NT2/D1 (cell line): Measurements from ENCODE around the gene POR.
A peak's percentile ranks its signal among the peaks of the same experiment; 100 is the strongest.
"Not testable (repeated sequence)": the region's sequence is repeated elsewhere in the genome, so short reads cannot be mapped to it uniquely, and the experiment has no call there.

Experiments used
- DNase-seq: peaks from one replicate; pipeline ENCODE4 v3.0.0-alpha.2; 2011; ENCODE audit warnings: low read depth, low spot score
- H3K27me3 ChIP-seq: 2 replicates; pipeline ENCODE4 v1.6.0; 2011; ENCODE audit warnings: mild to moderate bottlenecking; ENCODE audit not compliant: insufficient read length, insufficient read depth
- H3K36me3 ChIP-seq: 2 replicates; pipeline ENCODE4 v1.6.1; 2011; ENCODE audit warnings: mild to moderate bottlenecking, low read length, mixed read lengths; ENCODE audit not compliant: insufficient read depth, insufficient read length
- H3K4me1 ChIP-seq: 2 replicates; pipeline ENCODE4 v1.5.1; 2011; ENCODE audit not compliant: insufficient read depth, insufficient read length
- H3K4me3 ChIP-seq: 2 replicates; pipeline ENCODE4 v1.5.1; 2011; ENCODE audit warnings: low read depth; ENCODE audit not compliant: insufficient read length
- H3K9ac ChIP-seq: 2 replicates; pipeline ENCODE4 v1.6.0; 2011; ENCODE audit warnings: low read depth; ENCODE audit not compliant: insufficient read length
- H3K9me3 ChIP-seq: 2 replicates; pipeline ENCODE4 v1.5.1; 2011; ENCODE audit warnings: mild to moderate bottlenecking, low read length; ENCODE audit not compliant: insufficient read depth
- SUZ12 ChIP-seq: IDR thresholded peaks from 2 replicates; pipeline ENCODE4 v1.6.1; 2011; ENCODE audit not compliant: insufficient read length, insufficient read depth; ENCODE audit errors: extremely low read depth
- YY1 ChIP-seq: IDR thresholded peaks from 2 replicates; pipeline ENCODE4 v1.6.1; 2011; ENCODE audit not compliant: insufficient read length, insufficient read depth
- ZNF274 ChIP-seq: IDR thresholded peaks from 2 replicates; pipeline ENCODE4 v1.6.1; 2011; ENCODE audit warnings: mild to moderate bottlenecking, low read depth, low read length

Gene POR

GRCh38 chr7:75995052-75995471 is 80.1 kb downstream of the POR start:
- TF ChIP-seq ZNF274 = no peak
- TF ChIP-seq SUZ12 = no peak
- no peak for TF ChIP-seq YY1
- H3K9ac ChIP-seq = peak overlapping the region; percentile 72
- peaks cover 13% of the 10 kb centered on the region for H3K4me1 ChIP-seq
- no peaks in the 10 kb centered on the region for H3K9me3 ChIP-seq
- peaks cover 23% of the 10 kb centered on the region for H3K36me3 ChIP-seq
- no peak for DNase-seq
- no peaks in the 10 kb centered on the region for H3K27me3 ChIP-seq
- peak overlapping the region; percentile 32 for H3K4me3 ChIP-seq

GRCh38 chr7:75995996-75996395 is 81.0 kb downstream of the POR start:
- Histone ChIP-seq H3K4me3 (no peak overlapping the region), H3K9me3 (no peaks in the 10 kb centered on the region), H3K9ac (no peak overlapping the region), H3K4me1 (peaks cover 8% of the 10 kb centered on the region), H3K27me3 (no peaks in the 10 kb centered on the region), H3K36me3 (peaks cover 30% of the 10 kb centered on the region)
- no peak for DNase-seq
- no peak for TF ChIP-seq YY1
- no peak for TF ChIP-seq ZNF274
- no peak for TF ChIP-seq SUZ12

- H3K36me3 ChIP-seq = peaks cover 33% of the 10 kb centered on the region
- no peaks in the 10 kb centered on the region for H3K27me3 ChIP-seq
- H3K4me3 ChIP-seq = no peak overlapping the region
- H3K9ac ChIP-seq = no peak overlapping the region
- H3K4me1 ChIP-seq = peaks cover 8% of the 10 kb centered on the region
- no peaks in the 10 kb centered on the region for H3K9me3 ChIP-seq
- DNase-seq = no peak
- TF ChIP-seq ZNF274 = no peak
- TF ChIP-seq YY1 = no peak
- TF ChIP-seq SUZ12 = no peak
These were observed 81.5 kb downstream of the POR start for GRCh38 chr7:75996476-75996875.

- no peaks in the 10 kb centered on the region for H3K9me3 ChIP-seq
- TF ChIP-seq ZNF274 = no peak
- no peak for TF ChIP-seq SUZ12
- no peak for TF ChIP-seq YY1
- no peak for DNase-seq
- H3K4me3 ChIP-seq = no peak overlapping the region
- peaks cover 8% of the 10 kb centered on the region for H3K4me1 ChIP-seq
- H3K36me3 ChIP-seq = peaks cover 39% of the 10 kb centered on the region
- H3K27me3 ChIP-seq = no peaks in the 10 kb centered on the region
- H3K9ac ChIP-seq = no peak overlapping the region
These were observed 83.1 kb downstream of the POR start for GRCh38 chr7:75998038-75998437.

GRCh38 chr7:76000566-76000965 is 85.6 kb downstream of the POR start:
- H3K27me3 ChIP-seq = no peaks in the 10 kb centered on the region
- H3K4me3 ChIP-seq = no peak overlapping the region
- no peaks in the 10 kb centered on the region for H3K9me3 ChIP-seq
- H3K36me3 ChIP-seq = peaks cover 49% of the 10 kb centered on the region
- no peak for TF ChIP-seq YY1
- TF ChIP-seq ZNF274 = no peak
- no peak for TF ChIP-seq SUZ12
- DNase-seq = no peak
- peaks cover 4% of the 10 kb centered on the region for H3K4me1 ChIP-seq
- H3K9ac ChIP-seq = no peak overlapping the region

- Histone ChIP-seq H3K4me3 (no peak overlapping the region), H3K36me3 (peaks cover 43% of the 10 kb centered on the region), H3K9me3 (no peaks in the 10 kb centered on the region), H3K27me3 (no peaks in the 10 kb centered on the region), H3K9ac (no peak overlapping the region), H3K4me1 (no peaks in the 10 kb centered on the region)
- no peak for DNase-seq
- TF ChIP-seq SUZ12 = no peak
- no peak for TF ChIP-seq ZNF274
- no peak for TF ChIP-seq YY1
These were observed 87.2 kb downstream of the POR start for GRCh38 chr7:76002139-76002538.

- no peak for DNase-seq
- H3K9me3 ChIP-seq = no peaks in the 10 kb centered on the region
- peaks cover 48% of the 10 kb centered on the region for H3K36me3 ChIP-seq
- no peak overlapping the region for H3K9ac ChIP-seq
- H3K4me3 ChIP-seq = no peak overlapping the region
- H3K27me3 ChIP-seq = no peaks in the 10 kb centered on the region
- TF ChIP-seq YY1 = no peak
- no peak for TF ChIP-seq ZNF274
- TF ChIP-seq SUZ12 = no peak
- no peaks in the 10 kb centered on the region for H3K4me1 ChIP-seq
These were observed 87.9 kb downstream of the POR start for GRCh38 chr7:76002822-76003221.

- no peaks in the 10 kb centered on the region for H3K27me3 ChIP-seq
- no peak overlapping the region for H3K4me3 ChIP-seq
- H3K9me3 ChIP-seq = no peaks in the 10 kb centered on the region
- peaks cover 48% of the 10 kb centered on the region for H3K36me3 ChIP-seq
- DNase-seq = no peak
- TF ChIP-seq SUZ12 = no peak
- no peak for TF ChIP-seq ZNF274
- no peak for TF ChIP-seq YY1
- H3K9ac ChIP-seq = no peak overlapping the region
- H3K4me1 ChIP-seq = no peaks in the 10 kb centered on the region
These were observed 88.4 kb downstream of the POR start for GRCh38 chr7:76003351-76003750.

- H3K9me3 ChIP-seq, H3K4me1 ChIP-seq, H3K27me3 ChIP-seq, H3K9ac ChIP-seq, DNase-seq, H3K4me3 ChIP-seq: not testable (repeated sequence)
- peaks cover 48% of the 10 kb centered on the region for H3K36me3 ChIP-seq
These were observed 90.0 kb downstream of the POR start for GRCh38 chr7:76005004-76005403.
